CD4-positive, alpha-beta T cell treated with Interleukin-12 subunit alpha and Interleukin-12 subunit beta, for 1 hour (primary cell): ENCODE data around the gene TRIM33.
"Not testable (repeated sequence)": the region's sequence is repeated elsewhere in the genome, so short reads cannot be mapped to it uniquely, and the experiment has no call there.

Experiments used
- DNase-seq: peaks from one replicate; pipeline ENCODE4 v3.0.0-alpha.2; 2020

Gene TRIM33

GRCh38 chr1:114509596-114510273 lies 1.3 kb downstream of the TRIM33 start:
- no peak for DNase-seq

GRCh38 chr1:114508386-114508898 lies 2.6 kb downstream of the TRIM33 start:
- DNase-seq, result no peak

- no peak for DNase-seq
Observed at GRCh38 chr1:114507513-114507912, 3.5 kb downstream of the TRIM33 start.

- DNase-seq, result no peak
Observed at GRCh38 chr1:114505148-114505561, 5.8 kb downstream of the TRIM33 start.

GRCh38 chr1:114503916-114504422 lies 7.0 kb downstream of the TRIM33 start:
- DNase-seq, result no peak

GRCh38 chr1:114502080-114502479 lies 8.9 kb downstream of the TRIM33 start:
- no peak for DNase-seq

GRCh38 chr1:114499478-114499877 lies 11.5 kb downstream of the TRIM33 start:
- DNase-seq, result no peak

GRCh38 chr1:114496089-114496488 lies 14.9 kb downstream of the TRIM33 start:
- DNase-seq, result no peak

GRCh38 chr1:114495486-114495885 lies 15.5 kb downstream of the TRIM33 start:
- DNase-seq, result no peak

- DNase-seq, result no peak
Observed at GRCh38 chr1:114492978-114493377, 18.0 kb downstream of the TRIM33 start.

GRCh38 chr1:114490274-114490693 lies 20.7 kb downstream of the TRIM33 start:
- DNase-seq, result no peak

GRCh38 chr1:114488739-114489138 lies 22.3 kb downstream of the TRIM33 start:
- no peak for DNase-seq

- no peak for DNase-seq
Observed at GRCh38 chr1:114485286-114485685, 25.7 kb downstream of the TRIM33 start.

- peak; percentile 35 for DNase-seq
Observed at GRCh38 chr1:114482585-114482984, 28.4 kb downstream of the TRIM33 start.

- not testable (repeated sequence) for DNase-seq
Observed at GRCh38 chr1:114479636-114480035, 31.4 kb downstream of the TRIM33 start.

- no peak for DNase-seq
Observed at GRCh38 chr1:114479134-114479533, 31.9 kb downstream of the TRIM33 start.

GRCh38 chr1:114473796-114474195 lies 37.2 kb downstream of the TRIM33 start:
- no peak for DNase-seq

GRCh38 chr1:114472408-114472807 lies 38.6 kb downstream of the TRIM33 start:
- no peak for DNase-seq

- DNase-seq, result no peak
Observed at GRCh38 chr1:114470681-114471080, 40.3 kb downstream of the TRIM33 start.

GRCh38 chr1:114468710-114469468 lies 42.1 kb downstream of the TRIM33 start:
- DNase-seq, result no peak

GRCh38 chr1:114468047-114468446 lies 43.0 kb downstream of the TRIM33 start:
- peak; percentile 10 for DNase-seq

- peak; percentile 18 for DNase-seq
Observed at GRCh38 chr1:114467491-114467890, 43.5 kb downstream of the TRIM33 start.

GRCh38 chr1:114466334-114467014 lies 44.5 kb downstream of the TRIM33 start:
- no peak for DNase-seq
